ENCODE data around the gene KLHL3.

The KLHL3 gene

DNA sequence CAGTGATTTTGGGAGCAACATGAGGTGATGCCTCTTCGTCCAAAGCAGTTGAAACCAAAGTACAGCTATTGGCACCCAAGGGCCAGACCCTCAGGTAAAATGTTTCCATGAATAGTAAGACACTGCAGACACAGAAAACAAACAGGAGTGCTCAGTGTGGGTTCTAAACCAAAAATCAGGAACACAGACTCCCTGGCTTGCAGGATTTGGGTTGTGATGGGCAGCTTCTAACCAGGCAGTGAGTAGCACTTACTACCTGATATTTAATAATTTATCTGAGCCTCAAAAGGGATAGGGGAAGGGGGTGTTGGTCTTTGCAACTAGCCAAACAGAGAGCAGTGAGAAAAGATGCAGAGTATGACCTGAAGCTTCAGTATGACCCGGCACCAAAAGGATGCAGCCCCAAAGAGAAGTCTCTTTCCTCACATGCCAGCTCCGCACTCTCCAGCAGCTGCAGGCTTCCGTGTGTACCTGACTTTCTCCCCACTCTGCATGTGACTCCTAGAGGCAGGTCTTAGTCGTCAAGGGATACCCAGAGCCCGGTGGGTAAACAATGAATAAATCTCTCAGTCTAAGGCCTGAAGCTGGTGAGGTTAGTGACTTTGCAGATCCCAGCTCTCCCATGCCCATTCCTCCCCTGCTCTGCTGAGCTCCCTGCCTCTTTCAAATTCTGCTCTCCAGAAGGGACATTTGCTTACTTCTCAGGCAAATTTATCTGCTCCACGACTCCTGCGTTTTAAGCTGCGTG lies 131.4 kb downstream of the KLHL3 start:
- no peak for DNase-seq

DNA sequence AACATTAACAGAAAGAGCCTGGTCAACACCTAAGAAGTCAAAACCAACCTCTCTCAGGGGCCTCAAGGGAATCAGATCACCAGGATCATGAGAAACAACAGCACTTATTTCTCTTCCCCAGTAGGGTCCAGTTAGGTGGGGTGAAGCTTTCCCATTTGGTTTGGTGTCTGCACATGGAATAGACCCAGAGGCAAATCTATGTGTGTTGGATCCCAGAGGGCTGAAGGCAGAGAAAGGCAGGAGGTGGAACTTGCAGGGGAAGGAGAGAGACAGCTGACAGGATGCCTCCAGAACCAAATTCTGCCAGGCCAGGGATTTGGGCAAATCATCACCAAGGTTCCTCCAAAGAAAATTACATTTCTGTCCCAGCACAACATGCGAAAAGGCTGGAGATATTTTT lies 132.0 kb downstream of the KLHL3 start:
- no peak for DNase-seq

DNA sequence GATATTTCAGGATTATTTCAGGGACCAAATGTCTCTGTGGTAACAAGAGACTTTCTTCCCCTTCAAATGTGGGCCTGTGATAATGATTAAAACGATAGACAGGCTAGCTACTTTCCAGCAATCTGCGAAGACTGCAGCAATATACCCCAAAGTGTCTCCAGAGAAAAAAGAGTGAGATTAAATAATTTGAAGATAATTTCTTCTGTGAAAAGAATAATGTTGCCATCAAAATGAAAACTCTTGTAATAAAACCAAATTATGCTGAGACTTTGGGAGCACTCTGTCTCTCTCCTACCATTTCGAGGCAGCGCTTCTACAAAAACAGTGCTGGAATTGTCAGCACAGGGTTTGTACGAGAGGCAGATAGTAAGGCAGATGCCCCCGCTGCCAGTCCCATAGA lies 132.5 kb downstream of the KLHL3 start:
- DNase-seq = no peak

DNA sequence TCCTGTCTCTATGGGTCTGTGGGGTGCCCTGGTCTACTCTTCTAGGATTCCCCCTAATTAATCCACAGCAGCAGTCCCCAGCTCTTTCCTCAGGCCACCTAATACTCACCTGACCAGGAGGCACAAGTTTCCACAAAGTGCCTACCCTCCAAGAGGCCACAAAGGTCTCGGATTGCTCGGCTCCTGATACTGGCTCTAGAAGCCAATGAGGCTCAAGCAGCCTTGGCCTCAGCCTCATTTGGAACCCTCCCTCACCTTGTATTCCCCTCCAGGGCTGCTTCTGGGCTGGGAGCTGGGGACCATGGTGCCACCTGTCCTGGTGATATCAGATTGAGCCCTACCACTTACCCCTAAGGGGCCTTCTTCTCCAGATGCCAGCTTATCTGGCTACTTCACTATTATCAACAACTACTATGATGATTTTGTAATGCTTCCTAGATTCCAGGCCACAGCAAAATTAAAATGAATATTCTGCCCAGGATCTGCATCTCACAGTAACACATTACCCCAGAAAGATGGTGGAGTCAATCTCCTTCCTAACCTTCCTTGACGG lies 133.1 kb downstream of the KLHL3 start:
- DNase-seq = no peak

DNA sequence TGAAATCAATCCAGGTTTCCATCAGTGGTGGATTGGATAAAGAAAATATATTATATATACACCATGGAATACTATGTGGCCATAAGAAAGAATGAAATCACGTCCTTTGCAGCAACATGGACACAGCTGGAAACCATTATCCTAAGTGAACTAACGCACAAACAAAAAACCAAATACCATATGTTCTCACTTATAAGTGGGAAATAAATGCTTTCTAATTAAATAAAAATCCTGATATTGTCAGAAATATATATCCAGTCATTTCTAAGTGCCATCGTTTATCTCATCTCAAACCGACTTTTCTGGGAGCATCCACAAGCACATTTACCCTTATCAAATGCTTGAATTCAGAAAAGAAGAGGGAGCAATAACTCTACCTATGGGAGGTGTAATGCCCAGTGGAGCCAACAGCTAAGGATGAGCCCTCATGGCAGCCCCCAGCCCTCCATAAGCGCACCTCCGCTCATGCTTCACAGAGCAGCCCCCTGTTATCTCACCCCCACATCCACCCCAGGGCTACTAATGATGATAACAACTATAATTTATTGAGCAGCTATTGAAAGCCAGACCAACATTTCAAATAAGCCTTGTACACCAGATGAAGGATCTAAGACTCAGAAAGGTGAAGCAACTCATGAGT lies 135.0 kb downstream of the KLHL3 start:
- DNase-seq = no peak

DNA sequence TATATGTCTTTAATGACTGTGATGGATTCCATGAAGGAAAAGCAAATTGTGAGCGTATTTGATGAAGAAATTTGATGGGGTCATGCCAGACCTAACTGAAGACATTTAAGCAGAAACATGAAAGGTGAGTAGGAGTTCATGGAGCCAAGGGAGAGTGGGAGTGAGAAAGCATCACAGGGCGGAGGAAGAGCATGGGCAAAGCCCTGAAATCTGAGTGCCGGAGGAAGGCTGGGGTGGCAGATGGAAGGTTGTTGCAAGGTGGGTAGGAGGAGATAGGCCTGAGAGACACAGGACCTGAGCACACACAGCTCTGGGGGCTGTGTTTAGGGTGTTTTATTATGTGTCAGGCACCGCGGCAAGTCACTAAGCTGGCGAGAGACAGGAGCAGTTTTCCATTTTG lies 136.4 kb downstream of the KLHL3 start:
- DNase-seq = no peak

DNA sequence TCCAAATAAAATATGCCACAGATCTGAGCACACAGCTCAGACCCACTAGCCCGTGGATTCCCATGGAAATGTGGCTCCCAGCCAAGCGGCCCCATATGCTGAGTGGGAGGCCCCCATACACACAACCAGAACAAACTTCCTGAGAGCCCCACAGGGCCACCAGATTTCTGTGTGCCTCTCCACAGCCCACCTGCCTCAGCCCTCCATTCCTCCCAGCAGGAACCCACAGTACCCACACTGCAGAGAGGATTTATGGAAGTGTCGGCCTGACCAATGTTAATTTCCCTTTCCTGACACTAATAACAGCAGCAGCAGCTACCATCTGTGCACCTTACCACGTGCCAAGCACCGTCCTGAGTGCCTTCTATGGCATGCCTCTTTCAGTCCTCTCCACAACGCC lies 137.5 kb downstream of the KLHL3 start:
- no peak for DNase-seq

DNA sequence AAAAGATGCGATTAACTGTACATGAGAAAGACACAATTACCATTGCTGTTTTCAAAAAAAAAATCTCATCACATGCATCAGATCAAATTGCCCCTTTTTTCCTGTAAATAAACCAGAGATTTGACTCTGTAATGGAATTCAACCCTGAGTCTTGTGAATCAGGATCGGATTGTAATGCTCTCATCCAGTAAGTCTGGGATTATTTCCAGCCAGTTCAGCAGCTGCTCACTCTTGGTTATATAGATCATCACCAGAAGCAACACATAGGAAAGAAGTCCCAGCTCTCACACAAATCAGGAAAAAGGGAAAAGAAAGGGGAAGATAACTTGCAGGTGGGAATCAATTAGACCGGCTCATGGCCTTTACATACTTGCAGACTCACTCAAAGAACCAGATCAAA lies 138.9 kb downstream of the KLHL3 start:
- no peak for DNase-seq

DNA sequence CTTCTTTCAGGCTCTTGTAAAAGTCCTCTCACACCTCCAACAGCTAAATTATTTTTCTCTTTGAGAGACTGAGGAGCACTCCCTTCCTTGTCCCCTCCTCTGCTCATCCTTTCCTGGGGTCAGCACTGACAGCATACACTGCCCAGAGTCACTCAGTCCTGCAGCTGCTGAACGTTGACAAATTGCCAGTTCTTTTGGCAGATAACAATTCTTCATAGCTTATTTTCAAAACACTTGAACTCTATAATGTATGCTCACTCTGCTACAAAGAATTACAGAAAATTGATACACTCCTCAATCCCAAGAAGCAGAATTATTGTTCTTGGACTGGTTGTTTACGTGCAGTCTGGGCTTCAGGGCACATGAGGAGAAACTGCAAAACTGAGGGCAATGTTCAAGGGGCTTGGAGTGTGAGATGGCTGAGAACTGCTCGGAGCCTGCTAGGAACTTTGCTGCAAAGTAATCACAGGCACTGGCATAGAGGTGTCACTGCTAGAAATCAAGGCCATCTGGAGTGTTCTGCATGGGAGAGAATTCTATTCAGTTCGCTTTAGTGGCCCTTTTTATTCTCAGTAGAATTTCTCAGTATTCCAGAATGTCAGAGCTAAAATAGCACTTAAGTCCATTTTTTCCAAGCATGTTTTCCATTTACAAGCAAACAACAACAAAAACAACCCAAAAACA lies 140.4 kb downstream of the KLHL3 start:
- DNase-seq = no peak

DNA sequence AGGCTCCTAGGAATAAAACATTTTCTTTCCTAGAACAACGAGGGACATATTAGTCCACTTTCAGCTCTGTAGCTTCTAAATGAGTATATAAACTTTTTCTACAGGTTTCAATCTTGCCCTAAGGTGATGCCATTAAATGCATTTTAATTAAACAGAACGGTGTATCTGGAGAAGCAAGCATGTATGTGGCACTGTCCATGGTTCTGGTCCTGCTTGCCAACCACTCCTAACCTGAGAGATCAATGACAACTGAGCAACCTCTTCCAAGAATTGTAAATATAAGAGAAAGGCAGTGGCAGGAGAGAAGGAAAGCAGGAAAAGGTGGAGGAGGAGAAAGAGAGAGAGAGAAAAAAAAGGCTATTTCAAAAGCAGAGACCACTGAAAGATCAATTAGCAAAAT lies 141.2 kb downstream of the KLHL3 start:
- DNase-seq = no peak

DNA sequence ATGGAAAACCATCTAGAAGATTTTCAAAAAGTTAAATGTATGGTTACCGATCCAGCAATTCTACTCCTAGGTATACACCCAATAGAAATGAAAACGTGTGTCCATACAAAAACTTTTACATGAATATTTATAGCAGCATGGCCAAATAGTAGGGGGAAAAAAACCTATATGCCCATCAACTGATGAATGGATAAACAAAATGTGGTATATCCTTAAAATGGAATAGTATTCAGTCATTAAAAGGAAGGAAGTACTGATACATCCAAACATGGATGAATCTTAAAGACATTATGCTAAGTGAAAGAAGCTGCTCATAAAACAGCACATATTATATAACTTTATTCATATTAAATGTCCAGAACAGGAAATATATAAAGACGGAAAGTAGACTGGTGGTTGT lies 143.6 kb downstream of the KLHL3 start:
- no peak for DNase-seq

DNA sequence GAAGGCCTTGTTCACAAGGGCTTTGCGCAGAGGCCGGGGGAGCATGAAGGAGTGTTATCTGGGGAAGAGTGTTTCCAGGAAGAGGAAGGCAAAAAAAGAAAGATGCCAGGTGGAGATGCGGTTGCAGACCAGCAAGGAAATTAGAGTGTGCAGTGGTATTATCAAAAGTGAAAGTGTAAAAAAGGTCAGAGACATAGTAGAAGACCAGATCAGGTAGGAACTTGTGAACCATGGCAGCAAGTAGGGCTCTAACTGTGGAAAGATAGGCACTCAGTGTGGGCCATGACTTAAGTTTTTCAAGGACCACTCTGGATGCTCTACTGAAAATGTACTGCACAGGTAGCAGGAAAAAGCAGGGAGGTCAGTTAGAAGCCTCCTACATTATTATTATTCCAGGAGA lies 146.7 kb downstream of the KLHL3 start:
- DNase-seq = no peak

DNA sequence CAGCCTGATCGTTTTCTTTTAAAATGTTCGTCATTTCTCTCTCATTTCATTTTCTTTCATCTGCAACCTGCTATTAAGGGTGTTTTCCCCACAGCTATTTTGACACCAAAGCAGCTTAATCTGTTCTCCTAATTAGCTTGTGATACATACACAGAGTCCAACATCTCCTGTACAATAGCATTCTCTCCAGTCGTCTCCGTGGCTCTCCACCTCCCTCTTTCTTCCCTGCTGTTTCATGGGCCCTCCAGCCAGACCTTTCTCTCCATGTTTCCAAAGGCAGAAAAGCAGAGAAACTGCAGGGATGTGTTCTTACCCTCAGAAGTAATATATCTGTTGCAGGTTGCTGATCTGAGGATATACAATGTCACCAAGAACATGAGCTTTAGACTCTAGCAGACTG lies 148.0 kb downstream of the KLHL3 start:
- no peak for DNase-seq

DNA sequence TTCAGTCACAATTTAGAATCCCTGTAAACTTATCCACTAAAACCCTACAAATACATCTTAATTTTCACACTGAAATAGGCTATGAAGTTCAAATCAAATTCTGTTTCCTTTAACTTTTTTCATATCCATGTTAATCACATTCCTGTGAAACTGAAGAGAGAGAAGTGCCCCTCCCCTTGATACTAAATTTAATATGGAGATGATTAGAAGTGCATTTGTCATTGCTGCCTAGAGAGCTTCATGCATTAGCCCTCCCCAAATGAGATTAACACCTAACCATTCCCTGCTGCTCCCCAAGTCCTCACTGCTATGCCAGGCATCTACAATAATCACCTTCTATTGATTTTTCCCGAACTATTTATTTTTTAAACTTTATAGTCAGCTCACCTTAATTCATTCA lies 151.6 kb downstream of the KLHL3 start:
- no peak for DNase-seq

DNA sequence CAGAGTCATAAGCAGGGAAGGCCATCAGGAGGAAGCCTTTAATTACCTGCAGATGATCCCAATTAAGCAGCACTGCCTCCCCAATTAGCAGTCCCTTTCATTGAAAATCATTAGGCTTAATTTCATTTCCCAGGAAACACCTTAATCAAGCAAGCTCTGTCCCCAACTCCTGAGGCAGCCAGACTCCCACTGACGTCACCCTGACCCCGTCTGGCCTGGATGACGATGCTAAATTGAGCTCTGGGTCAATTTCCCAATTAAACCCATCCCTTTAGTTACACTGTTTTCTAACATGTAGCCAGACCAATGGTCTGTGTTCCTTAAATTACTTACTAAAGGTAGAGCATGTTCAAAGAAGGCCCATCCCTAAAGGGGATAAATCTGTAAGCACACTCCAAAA lies 152.8 kb downstream of the KLHL3 start:
- no peak for DNase-seq

DNA sequence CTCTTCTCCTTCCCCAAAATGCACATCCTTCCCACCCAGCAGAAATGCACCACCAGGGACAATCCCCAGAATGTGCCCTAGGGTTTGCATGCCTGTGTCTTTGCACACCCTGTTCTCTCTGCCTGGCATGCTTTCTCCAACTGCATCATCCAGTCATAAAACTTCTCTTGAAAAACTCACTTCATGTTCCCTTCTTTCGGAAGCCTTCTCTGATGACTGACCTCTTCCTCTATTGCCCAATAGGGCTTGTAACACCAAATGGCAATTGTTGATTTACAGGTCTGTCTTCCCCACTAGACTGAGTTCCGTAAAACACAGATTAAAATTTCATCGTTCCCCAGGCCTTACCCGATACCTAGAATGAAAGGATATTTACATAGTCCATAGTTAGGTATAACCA lies 153.7 kb downstream of the KLHL3 start:
- no peak for DNase-seq

DNA sequence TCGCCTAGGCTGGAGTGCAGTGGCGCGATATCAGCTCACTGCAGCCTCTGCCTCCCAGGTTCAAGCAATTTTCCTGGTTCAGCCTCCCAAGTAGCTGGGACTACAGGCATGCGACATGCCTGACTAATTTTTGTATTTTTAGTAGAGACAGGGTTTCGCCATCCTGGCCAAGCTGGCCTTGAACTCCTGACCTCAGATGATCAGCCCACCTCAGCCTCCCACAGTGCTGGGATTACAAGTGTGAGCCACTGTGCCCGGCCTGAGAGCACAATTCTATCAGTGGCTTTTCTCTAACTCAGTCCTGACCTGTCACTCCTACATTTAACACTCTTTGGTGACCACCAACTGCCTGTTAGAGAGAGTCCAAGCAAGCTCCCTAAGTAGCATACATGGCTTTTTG lies 154.1 kb downstream of the KLHL3 start:
- DNase-seq = no peak

DNA sequence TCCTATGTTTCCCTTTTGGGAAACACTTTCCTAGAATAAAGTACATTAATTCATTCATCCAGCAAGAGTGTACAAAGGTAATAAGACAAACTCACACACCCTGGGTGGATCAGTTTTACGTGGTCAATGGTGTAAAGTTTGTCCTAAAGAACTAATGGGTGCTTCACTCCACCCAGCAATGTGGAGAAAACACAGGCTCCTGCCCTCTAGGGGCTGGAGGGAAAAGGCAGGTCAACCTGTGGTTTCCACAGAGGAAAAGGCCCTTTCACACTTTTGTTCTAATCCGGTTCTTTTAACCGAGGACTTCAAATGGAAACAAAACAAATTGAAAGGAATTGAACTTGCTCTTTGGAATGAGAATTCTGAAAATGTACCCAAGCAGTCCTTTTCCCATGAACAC lies 155.9 kb downstream of the KLHL3 start:
- no peak for DNase-seq

DNA sequence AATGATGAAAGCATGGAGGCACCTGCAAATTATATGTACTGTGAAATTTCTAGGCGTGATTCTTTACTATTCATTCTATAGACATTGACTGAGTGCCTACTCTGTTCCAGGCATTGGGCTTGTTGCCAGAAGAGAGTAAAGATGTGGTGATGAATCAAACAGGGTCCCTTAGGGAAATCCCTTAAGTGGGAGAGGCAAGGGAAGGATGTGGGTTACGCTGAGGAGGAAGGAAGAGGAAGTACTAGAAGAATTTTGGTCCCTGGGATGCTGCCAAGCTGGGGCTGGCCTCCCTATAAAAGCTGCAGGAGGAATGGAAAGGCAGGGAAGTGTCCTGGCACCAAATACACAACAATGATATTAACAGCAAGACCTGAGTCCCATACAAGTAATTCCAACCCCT lies 160.0 kb downstream of the KLHL3 start:
- DNase-seq = no peak

DNA sequence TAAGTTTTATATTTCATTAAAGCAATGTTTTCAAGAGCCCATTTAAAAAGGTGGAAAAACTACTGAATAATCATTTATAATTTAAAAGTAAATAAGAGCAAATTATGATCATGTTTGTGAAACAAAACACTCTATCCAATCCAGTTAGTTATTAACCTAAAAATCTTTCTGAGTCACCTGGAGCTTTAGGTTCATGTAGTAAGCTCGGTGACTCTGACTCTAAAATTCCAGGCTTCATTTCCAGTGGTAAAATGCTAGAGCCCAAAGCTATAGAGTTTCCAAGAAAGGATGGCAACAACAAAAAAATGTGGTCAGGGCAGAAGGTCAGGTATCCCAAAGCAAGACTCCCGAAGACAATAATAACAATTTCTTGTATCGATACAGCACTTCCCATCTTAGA lies 160.7 kb downstream of the KLHL3 start:
- no peak for DNase-seq

DNA sequence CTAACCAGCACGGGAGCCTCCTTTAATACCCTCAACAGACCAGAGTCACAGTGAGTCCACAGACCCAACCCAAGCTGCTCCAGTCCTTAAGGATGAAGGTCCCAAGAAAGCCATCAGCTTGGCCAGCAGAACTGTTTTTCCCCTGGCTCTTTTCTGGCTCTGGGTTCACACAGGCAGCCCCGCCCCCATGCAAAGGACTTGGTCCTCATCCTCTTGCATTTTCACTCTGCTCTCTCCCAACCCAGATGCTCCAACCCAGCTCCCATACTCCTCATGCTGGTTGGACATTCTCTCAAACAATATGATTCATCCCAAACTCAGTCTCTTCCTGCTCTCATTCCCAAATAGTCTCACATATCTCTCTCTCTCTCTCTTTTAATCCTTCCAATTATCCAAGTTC lies 162.5 kb downstream of the KLHL3 start:
- DNase-seq = no peak

DNA sequence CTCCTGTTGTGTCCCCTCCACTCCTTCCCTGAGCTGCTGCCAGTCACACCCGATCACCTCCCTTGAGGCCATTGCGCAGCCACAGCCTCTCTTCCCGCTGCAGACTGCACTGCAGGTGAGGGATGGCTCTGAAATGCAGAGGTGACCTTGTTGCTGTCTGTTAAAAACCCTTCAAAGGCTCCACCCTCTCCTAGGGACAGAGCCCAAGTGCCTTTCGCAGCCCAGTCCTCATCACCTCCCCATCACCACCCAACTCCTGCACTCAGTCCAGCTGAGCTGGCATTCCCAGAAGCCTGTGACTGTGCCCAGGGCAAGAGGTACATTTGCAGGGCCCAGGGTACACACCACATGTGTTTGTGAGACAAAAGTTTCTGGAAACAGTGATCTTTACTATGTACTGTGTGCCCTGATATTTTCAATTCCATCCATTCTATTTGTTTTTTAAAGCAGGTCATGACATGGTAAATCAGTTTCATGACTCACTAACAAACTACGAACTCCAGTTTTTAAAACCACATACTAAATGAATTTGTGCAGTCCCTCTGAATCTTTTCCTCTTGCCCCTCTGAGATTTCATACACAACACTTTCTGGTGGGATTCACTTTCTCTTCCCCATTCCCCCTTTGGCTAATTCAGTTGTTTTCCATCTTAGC lies 163.7 kb downstream of the KLHL3 start:
- DNase-seq = no peak

DNA sequence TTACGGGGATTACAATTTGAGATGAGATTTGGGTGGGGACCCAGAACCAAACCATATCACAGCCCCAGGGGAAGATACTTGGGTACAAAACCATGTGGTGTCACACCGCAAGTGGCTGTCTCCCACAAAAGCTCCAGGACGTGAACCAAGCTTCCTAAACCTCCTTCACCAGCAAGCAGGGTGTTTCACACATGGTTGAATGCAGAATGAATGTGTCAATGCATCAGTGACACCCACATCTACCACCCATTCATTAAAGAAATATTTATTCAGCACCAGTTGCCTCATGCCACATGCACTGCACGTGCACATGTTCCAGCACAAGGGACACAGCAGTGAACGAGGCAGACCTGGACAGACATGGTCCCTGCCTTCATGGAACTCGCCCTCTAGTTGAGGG lies 165.8 kb downstream of the KLHL3 start:
- DNase-seq = no peak

All from stimulated activated CD4-positive, alpha-beta T cell treated with anti-CD3 and anti-CD28 coated beads, Interleukin-15, amount 100 ng/mL, for 24 hours (primary cell).